Measurements from ENCODE around the gene CIAO2B. TPM values are rescaled to one million over a fixed set of nuclear protein-coding genes. Genes with fewer than 3 reads are reported as not detected.

CIAO2B gene
- total RNA-seq, 2 experiments from 2014 or later, result 150 to 162 TPM

DNA sequence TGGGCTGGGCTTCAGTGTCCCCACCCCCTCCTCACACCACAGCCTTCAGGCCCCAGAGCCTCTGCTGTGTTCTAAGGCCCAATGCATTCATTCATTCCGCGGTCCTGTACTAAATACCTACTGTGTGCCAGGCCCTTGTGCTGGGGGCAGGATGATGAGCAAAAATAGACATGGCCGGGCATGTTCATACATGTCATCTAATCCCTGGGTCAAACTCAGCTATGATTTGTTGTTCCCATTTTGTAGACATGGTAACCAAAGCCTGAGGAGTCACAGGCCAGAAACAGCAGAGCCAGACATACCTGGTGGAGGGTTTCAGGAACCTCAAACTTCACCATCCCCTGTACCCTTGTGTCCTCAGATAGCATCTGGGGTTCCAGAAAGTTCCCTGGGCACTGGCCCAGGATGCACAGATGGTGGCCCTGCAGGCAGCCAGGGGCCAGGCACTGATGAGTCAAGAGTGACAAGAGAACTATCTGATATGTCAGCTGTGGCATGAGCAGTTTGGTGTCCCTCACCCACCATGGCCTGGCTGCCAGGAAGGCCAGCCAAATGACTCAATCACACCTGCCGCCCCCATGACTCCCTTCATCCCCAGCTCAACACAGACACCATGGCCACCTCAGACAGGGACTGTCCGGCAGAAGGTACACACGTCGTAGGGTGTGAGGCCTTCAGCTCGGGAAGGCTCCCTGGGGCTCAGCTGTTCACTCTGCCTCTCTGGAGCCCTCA, 6.1 kb downstream of the CIAO2B start:
- Mint-ChIP-seq H3K27ac (peak overlapping the region; percentile 21), H3K4me1 (ENCODE audit: low read depth) (peaks cover 26% of the 10 kb centered on the region), H3K27me3 (peaks cover 29% of the 10 kb centered on the region), H3K4me3 (no peak overlapping the region), H3K9me3 (no peaks in the 10 kb centered on the region), H3K36me3 (ENCODE audit: low read depth) (peaks cover 10% of the 10 kb centered on the region)
- DNase-seq (peak; percentile 46), ATAC-seq (peak; percentile 45)
- intact Hi-C loops (cut with micrococcal nuclease), result no loop called here
- ChIA-PET CTCF (interaction anchor here (0.7 to 7.6 kb wide), 18 partner anchors 8 to 227 kb away, joined by 3 to 54 read pairs (median 4); partner anchors contain the start of genes CDH16 and NAE1), POLR2A (interaction anchor here (1.0 kb wide), 1 partner anchor 9 kb away, joined by 3 read pairs; the partner anchor contains the start of gene CDH16)
- TF ChIP-seq, protein P1, sequence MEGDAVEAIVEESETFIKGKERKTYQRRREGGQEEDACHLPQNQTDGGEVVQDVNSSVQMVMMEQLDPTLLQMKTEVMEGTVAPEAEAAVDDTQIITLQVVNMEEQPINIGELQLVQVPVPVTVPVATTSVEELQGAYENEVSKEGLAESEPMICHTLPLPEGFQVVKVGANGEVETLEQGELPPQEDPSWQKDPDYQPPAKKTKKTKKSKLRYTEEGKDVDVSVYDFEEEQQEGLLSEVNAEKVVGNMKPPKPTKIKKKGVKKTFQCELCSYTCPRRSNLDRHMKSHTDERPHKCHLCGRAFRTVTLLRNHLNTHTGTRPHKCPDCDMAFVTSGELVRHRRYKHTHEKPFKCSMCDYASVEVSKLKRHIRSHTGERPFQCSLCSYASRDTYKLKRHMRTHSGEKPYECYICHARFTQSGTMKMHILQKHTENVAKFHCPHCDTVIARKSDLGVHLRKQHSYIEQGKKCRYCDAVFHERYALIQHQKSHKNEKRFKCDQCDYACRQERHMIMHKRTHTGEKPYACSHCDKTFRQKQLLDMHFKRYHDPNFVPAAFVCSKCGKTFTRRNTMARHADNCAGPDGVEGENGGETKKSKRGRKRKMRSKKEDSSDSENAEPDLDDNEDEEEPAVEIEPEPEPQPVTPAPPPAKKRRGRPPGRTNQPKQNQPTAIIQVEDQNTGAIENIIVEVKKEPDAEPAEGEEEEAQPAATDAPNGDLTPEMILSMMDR (IDR thresholded peaks at IDR 0.05), result no peak

DNA sequence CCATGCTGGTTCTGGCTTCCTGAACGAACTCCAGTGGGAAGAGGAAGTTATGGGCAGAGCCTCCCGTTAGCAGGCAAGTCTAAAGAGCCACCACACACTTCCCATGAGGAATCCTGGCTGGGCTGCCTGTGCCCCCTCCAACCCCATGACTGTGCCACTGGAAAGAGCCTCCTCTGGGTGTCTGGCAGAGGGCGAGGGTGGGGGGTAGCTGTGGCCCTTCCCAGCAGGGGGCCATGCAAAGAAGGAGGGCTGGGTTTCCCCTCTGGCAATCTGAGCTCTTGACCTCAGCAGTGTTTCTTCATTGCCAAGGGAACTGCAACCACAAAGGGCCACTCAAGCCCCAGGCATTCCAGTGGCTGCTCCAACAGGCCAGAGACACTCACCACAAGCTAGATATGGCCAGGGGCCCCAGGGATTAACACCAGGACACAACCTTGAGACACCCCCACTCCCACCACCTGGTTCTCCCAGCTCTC, 7.2 kb downstream of the CIAO2B start:
- Mint-ChIP-seq H3K4me1 (ENCODE audit: low read depth) (peaks cover 15% of the 10 kb centered on the region), H3K27me3 (peaks cover 32% of the 10 kb centered on the region), H3K4me3 (no peak overlapping the region), H3K9me3 (no peaks in the 10 kb centered on the region), H3K36me3 (ENCODE audit: low read depth) (peaks cover 2% of the 10 kb centered on the region), H3K27ac (no peak overlapping the region)
- intact Hi-C loops (cut with micrococcal nuclease), result no loop called here
- ChIA-PET CTCF (interaction anchor here (1.0 to 7.6 kb wide), 5 partner anchors 16 to 97 kb away, joined by 3 to 54 read pairs (median 5); partner anchors contain the start of gene NAE1), POLR2A (interaction anchor here (1.3 kb wide), 1 partner anchor 32 kb away, joined by 3 read pairs; no protein-coding TSS in a partner anchor)
- DNase-seq (no peak), ATAC-seq (no peak)
- TF ChIP-seq, protein P1 (IDR thresholded peaks at IDR 0.05), result no peak

DNA sequence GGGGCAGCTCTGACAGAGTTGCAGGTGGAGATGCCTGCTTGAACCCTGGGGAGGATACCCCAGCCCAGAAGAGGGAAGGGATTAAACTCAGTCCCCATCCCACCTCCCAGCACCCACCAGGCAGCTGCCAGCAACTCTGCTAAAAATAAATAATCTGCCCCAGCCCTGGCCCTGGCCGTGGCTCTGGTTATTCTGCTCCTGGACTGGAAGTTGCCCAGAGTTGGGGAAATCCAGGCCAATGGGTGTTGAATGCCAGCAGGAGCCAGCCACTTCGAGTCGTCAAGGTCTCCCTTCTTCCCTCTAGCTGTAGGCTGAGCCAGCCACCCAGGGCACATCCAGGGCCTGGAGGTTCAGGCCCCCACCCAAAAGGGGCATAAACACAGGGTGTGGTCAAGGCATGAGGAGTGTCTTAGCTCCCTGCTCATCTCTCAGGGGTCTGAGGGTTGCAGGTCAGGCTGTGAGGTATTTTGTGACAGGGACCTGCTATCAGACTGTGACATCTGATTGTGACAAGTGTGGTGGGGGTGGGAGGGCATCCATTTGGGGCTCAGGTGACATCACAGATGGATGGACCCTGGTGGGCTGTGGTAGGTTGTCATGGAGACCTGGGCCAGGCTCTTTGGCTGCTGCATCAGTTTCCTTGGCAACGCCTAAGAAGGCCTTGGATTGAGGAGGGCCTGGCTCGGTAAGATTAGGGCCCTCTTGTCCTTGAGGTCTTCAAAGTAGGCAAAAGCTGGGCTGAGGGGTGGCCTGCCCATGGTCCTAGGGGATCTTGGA, 7.8 kb downstream of the CIAO2B start:
- Mint-ChIP-seq H3K27ac (no peak overlapping the region), H3K4me3 (no peak overlapping the region), H3K4me1 (ENCODE audit: low read depth) (peaks cover 12% of the 10 kb centered on the region), H3K36me3 (ENCODE audit: low read depth) (no peaks in the 10 kb centered on the region), H3K27me3 (peaks cover 33% of the 10 kb centered on the region), H3K9me3 (no peaks in the 10 kb centered on the region)
- intact Hi-C loops (cut with micrococcal nuclease), result no loop called here
- ATAC-seq, result no peak
- POLR2A ChIA-PET, result interaction anchor here (0.9 to 1.3 kb wide), 4 partner anchors 14 to 46 kb away, joined by 3 to 4 read pairs (median 3); partner anchors contain the start of gene PDP2
- DNase-seq, result no peak
- TF ChIP-seq, protein P1 (IDR thresholded peaks at IDR 0.05), result no peak
- CTCF ChIA-PET, result interaction anchor here (0.9 to 7.6 kb wide), 8 partner anchors 13 to 100 kb away, joined by 3 to 54 read pairs (median 3); partner anchors contain the start of gene NAE1

DNA sequence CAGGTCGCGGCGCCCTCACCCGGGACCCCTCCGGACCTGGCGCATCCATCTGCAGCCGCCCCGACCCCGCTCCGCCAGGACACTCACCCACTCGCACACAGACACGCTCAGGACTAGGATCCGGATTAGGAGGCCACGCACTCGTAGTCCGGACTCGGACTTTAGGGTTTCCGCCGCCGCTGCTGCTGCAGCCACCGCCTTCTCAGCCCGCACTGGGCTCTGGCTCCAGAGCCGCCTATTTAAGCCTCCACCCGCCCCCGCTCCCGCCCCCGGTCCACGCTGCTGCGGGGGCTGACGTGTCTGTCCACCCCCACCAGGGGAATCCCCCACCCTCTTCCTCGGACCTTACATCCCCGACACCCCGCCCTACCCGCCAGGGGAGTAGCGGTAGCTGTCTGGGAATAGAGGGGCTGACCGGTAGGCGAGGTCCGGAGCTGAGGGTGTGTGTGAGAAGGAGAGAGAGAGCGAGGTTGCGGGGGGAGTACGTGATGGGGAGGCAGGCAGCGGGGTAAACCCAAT, 8.8 kb downstream of the CIAO2B start, which contains the start of gene RRAD:
Gene RRAD, minus strand, starts transcription at position 214 of the 519 bp plus-strand sequence. CDS start 356 bp downstream, outside the sequence.
- POLR2A ChIA-PET, result interaction anchor here (0.9 to 1.3 kb wide), 4 partner anchors 13 to 45 kb away, joined by 3 to 4 read pairs (median 3); partner anchors contain the start of gene PDP2
- H3K36me3 Mint-ChIP-seq (ENCODE audit: low read depth), result no peaks in the 10 kb centered on the region
- CTCF ChIA-PET, result interaction anchor here (0.9 to 7.6 kb wide), 7 partner anchors 8 to 99 kb away, joined by 3 to 54 read pairs (median 3); partner anchors contain the start of gene NAE1
- peaks cover 35% of the 10 kb centered on the region for H3K27me3 Mint-ChIP-seq
- intact Hi-C loops (cut with micrococcal nuclease), result no loop called here
- H3K4me1 Mint-ChIP-seq (ENCODE audit: low read depth), result peaks cover 12% of the 10 kb centered on the region
- DNase-seq (no peak), ATAC-seq (no peak)
- no peak within 1 kb of the TSS for H3K27ac Mint-ChIP-seq
- peak within 1 kb of the TSS; percentile 44 for H3K4me3 Mint-ChIP-seq
- TF ChIP-seq, protein P1 (IDR thresholded peaks at IDR 0.05), result no peak
- no peaks in the 10 kb centered on the region for H3K9me3 Mint-ChIP-seq

All from activated CD8-positive, alpha-beta T cell treated with anti-CD3 and anti-CD28 coated beads for 36 hours (primary cell).